Liver (tissue), 9 donors: ENCODE data around the gene GATB. TPM values are rescaled to one million over a fixed set of nuclear protein-coding genes. Genes with fewer than 3 reads are reported as not detected.

ENCODE experiments used
- DNase-seq: peaks from one replicate; pipeline ENCODE4 v3.0.0-alpha.2; 2017; ENCODE audit warnings: low spot score
- H3K27ac ChIP-seq, 2 donors: one replicate each; pipeline ENCODE4 v1.7.0; 2013; ENCODE audit warnings: inconsistent platforms in 2 of 2, low read length in 2 of 2, control low read depth in 1 of 2, low read depth in 1 of 2, mild to moderate bottlenecking in 1 of 2
- H3K27me3 ChIP-seq, 4 donors: one replicate each; pipeline versions ENCODE4 v1.6.1 to v1.7.0; 2013; ENCODE audit warnings: low read length in 3 of 4, inconsistent platforms in 1 of 4, mild to moderate bottlenecking in 1 of 4, moderate library complexity in 1 of 4; ENCODE audit not compliant: control insufficient read depth in 4 of 4, insufficient read depth in 4 of 4
- H3K36me3 ChIP-seq, 4 donors: one replicate each; pipeline versions ENCODE4 v1.6.1 to v1.7.0; 2013; ENCODE audit warnings: low read length in 3 of 4, mild to moderate bottlenecking in 3 of 4, low read depth in 1 of 4, moderate library complexity in 1 of 4; ENCODE audit not compliant: control insufficient read depth in 4 of 4, insufficient read depth in 3 of 4
- H3K4me1 ChIP-seq, 4 donors: one replicate each; pipeline versions ENCODE4 v1.6.1 to v1.7.0; 2013; ENCODE audit warnings: low read length in 3 of 4, mild to moderate bottlenecking in 3 of 4, moderate library complexity in 1 of 4; ENCODE audit not compliant: control insufficient read depth in 4 of 4, insufficient read depth in 4 of 4
- H3K4me3 ChIP-seq, 3 donors: one replicate each; pipeline versions ENCODE4 v1.6.1 to v1.7.0; 2013; ENCODE audit warnings: low read length in 3 of 3, control low read depth in 1 of 3, low read depth in 1 of 3, mild to moderate bottlenecking in 1 of 3
- H3K9ac ChIP-seq, 2 donors: one replicate each; pipeline ENCODE4 v1.7.0; 2013; ENCODE audit warnings: low read length in 2 of 2, mild to moderate bottlenecking in 2 of 2, moderate library complexity in 2 of 2, control low read depth in 1 of 2, low read depth in 1 of 2
- H3K9me3 ChIP-seq, 4 donors: one replicate each; pipeline versions ENCODE4 v1.6.1 to v1.7.0; 2013; ENCODE audit warnings: low read length in 3 of 4; ENCODE audit not compliant: control insufficient read depth in 4 of 4
- ATF3 ChIP-seq: IDR thresholded peaks from 2 replicates; pipeline ENCODE4 v1.6.1; 2016; ENCODE audit warnings: antibody characterized with exemption
- EGR1 ChIP-seq, 2 donors: IDR thresholded peaks; 2 replicates each; pipeline ENCODE4 v1.6.1; 2016 to 2018; ENCODE audit warnings: antibody characterized with exemption in 2 of 2, low read depth in 2 of 2
- FOXA1 ChIP-seq: IDR thresholded peaks from 2 replicates; pipeline ENCODE4 v1.6.1; 2016; ENCODE audit warnings: antibody characterized with exemption
- FOXA2 ChIP-seq: IDR thresholded peaks from 2 replicates; pipeline ENCODE4 v1.6.1; 2016; ENCODE audit warnings: antibody characterized with exemption
- HNF4A ChIP-seq, 2 donors: conservative IDR thresholded peaks; 2 replicates each; pipeline ENCODE4 v1.6.1; 2016; ENCODE audit warnings: antibody characterized with exemption in 2 of 2, mild to moderate bottlenecking in 2 of 2
- JUND ChIP-seq, 2 donors: IDR thresholded peaks; 2 replicates each; pipeline ENCODE4 v1.6.1; 2016; ENCODE audit warnings: antibody characterized with exemption in 2 of 2
- MAX ChIP-seq: IDR thresholded peaks from 2 replicates; pipeline ENCODE4 v1.6.1; 2016; ENCODE audit warnings: antibody characterized with exemption
- NR2F2 ChIP-seq: IDR thresholded peaks from 2 replicates; pipeline ENCODE4 v1.6.1; 2016; ENCODE audit warnings: antibody characterized with exemption
- RAD21 ChIP-seq, 2 donors: IDR thresholded peaks; 2 replicates each; pipeline ENCODE4 v1.6.1; 2016; ENCODE audit warnings: antibody characterized with exemption in 2 of 2, mild to moderate bottlenecking in 2 of 2
- RXRA ChIP-seq, 2 donors: IDR thresholded peaks; 2 replicates each; pipeline ENCODE4 v1.6.1; 2017 to 2018; ENCODE audit warnings: antibody characterized with exemption in 2 of 2, mild to moderate bottlenecking in 1 of 2
- SP1 ChIP-seq: IDR thresholded peaks from 2 replicates; pipeline ENCODE4 v1.6.1; 2018; ENCODE audit warnings: antibody characterized with exemption, mild to moderate bottlenecking
- TAF1 ChIP-seq: conservative IDR thresholded peaks from 2 replicates; pipeline ENCODE4 v1.6.1; 2016; ENCODE audit warnings: antibody characterized with exemption, mild to moderate bottlenecking
- ZBTB33 ChIP-seq: IDR thresholded peaks from 2 replicates; pipeline ENCODE4 v1.6.1; 2016; ENCODE audit warnings: antibody characterized with exemption
- WGBS: extraction: QIAGEN DNeasy Blood & Tissue Kit; methylation state at CpG from one replicate; pipeline ENCODE4 v1.1.7; 2013; 5-methylcytosine and 5-hydroxymethylcytosine counted together
- polyA plus RNA-seq, 2 donors: library from polyadenylated mRNA; stranded (reverse) in 1 of 2; unstranded in 1 of 2; fragments of 200-250 nt in 1 of 2; fragments of >200 nt in 1 of 2; fragmentation: Nextera tagmentation in 1 of 2; extraction: Ambion mirVana in 1 of 2; gene quantifications; one replicate each; pipeline versions ENCODE4 v1.2.1 to v1.2.3, GENCODE V29; 2013 to 2015
- total RNA-seq, 2 donors: library from RNA; depleted of rRNA; stranded (reverse); fragments of >200 nt; gene quantifications; one replicate each; pipeline ENCODE4 v1.2.3, GENCODE V29; 2014
- TF ChIP-seq, protein P1 (sequence below): fragments of 150-350 bp; IDR thresholded peaks from 2 replicates; pipeline ENCODE4 v1.5.1; 2017; ENCODE audit warnings: improper control_type of control experiment, low read depth, low read length; ENCODE audit not compliant: missing input control
- donor health status: healthy.
- donor health status: healthy.
- donor health status: healthy.
- donor health status: healthy.
- donor health status: healthy.

The GATB gene
- total and polyA plus RNA-seq, 4 donors = 10.4 to 17.3 (median 12.5) TPM

GRCh38 chr4:151663109-151663508 is 97.7 kb downstream of the GATB start:
- Histone ChIP-seq H3K4me1 (no peaks in the 10 kb centered on the region), H3K27me3 (no peaks in the 10 kb centered on the region), H3K9ac (no peak overlapping the region), H3K9me3 (no peaks in the 10 kb centered on the region), H3K36me3 (peaks cover 0 to 3% (median 1%) of the 10 kb centered on the region in 4 donors), H3K27ac (no peak overlapping the region), H3K4me3 (no peak overlapping the region)
- 89% methylated on average over 7 of the region's 7 CpGs for WGBS
- DNase-seq = no peak
- TF ChIP-seq TAF1 = no peak
- no peak for TF ChIP-seq FOXA1
- no peak for TF ChIP-seq RXRA (IDR thresholded peaks at IDR 0.05)
- no peak for TF ChIP-seq ATF3
- TF ChIP-seq EGR1 (IDR thresholded peaks at IDR 0.05; ENCODE audit: low read depth in 2 of 2) = no peak
- TF ChIP-seq ZBTB33 = no peak
- no peak for TF ChIP-seq SP1
- no peak for TF ChIP-seq FOXA2
- TF ChIP-seq HNF4A (conservative IDR thresholded peaks at IDR 0.05) = no peak
- TF ChIP-seq JUND (IDR thresholded peaks at IDR 0.05) = no peak
- TF ChIP-seq RAD21 (IDR thresholded peaks at IDR 0.05) = no peak
- TF ChIP-seq NR2F2 = no peak

DNA sequence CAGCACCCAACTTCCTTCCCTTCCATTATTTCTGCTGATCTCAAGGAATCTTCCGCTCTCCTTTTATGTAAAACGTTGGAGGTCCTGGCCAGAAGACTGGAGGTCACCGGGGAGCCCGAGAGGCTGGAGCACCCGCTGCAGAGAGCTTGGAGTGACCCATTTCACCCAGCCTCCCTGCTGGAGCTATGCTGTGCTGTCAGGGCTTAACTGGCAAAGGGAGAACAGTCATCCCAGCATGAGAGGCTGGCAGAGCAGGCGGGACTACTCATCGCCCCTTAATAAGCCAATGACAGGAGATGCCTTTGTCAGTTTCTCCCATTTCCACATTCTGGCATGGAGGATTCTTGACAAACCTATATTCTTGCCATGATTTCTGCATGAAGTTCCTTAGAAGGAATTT is 98.9 kb downstream of the GATB start:
- WGBS = 82% methylated on average over 7 of the region's 7 CpGs

DNA sequence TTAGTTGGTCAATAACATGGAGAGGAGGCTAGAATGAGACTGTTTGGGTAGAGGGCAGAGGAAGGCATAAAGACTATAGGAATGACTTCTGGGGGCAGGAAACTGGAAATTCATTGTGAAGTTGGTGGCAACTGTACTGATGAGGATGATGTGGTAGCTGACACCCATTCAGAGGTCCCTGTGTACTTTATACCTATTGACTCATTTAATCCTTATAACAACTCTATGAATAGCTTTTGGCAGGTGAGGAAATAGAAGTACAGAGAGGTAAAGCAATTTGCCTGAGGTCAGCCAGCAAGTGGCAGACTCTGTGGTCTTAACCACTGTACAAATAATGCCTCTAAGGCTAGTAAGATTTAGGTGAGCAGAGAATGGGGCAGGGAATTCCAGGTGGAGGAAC is 100.1 kb downstream of the GATB start:
- Histone ChIP-seq H3K36me3 (peaks cover 0 to 6% (median 1%) of the 10 kb centered on the region in 4 donors), H3K9ac (no peak overlapping the region), H3K4me3 (no peak overlapping the region)

More for the DNA sequence above, 98.9 kb downstream of the GATB start:
- Histone ChIP-seq H3K27me3 (no peaks in the 10 kb centered on the region), H3K9me3 (no peaks in the 10 kb centered on the region), H3K27ac (no peak overlapping the region), H3K36me3 (peaks cover 0 to 6% (median 1%) of the 10 kb centered on the region in 4 donors), H3K9ac (no peak overlapping the region), H3K4me1 (no peaks in the 10 kb centered on the region), H3K4me3 (no peak overlapping the region)
- DNase-seq = no peak
- TF ChIP-seq NR2F2 = peak; percentile 43
- no peak for TF ChIP-seq SP1

More for the DNA sequence above, 100.1 kb downstream of the GATB start:
- DNase-seq = no peak
- no peak for TF ChIP-seq MAX
- TF ChIP-seq, protein P1, sequence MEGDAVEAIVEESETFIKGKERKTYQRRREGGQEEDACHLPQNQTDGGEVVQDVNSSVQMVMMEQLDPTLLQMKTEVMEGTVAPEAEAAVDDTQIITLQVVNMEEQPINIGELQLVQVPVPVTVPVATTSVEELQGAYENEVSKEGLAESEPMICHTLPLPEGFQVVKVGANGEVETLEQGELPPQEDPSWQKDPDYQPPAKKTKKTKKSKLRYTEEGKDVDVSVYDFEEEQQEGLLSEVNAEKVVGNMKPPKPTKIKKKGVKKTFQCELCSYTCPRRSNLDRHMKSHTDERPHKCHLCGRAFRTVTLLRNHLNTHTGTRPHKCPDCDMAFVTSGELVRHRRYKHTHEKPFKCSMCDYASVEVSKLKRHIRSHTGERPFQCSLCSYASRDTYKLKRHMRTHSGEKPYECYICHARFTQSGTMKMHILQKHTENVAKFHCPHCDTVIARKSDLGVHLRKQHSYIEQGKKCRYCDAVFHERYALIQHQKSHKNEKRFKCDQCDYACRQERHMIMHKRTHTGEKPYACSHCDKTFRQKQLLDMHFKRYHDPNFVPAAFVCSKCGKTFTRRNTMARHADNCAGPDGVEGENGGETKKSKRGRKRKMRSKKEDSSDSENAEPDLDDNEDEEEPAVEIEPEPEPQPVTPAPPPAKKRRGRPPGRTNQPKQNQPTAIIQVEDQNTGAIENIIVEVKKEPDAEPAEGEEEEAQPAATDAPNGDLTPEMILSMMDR = no peak
- TF ChIP-seq RAD21 (IDR thresholded peaks at IDR 0.05) = no peak
- Histone ChIP-seq H3K4me1 (no peaks in the 10 kb centered on the region), H3K27ac (no peak overlapping the region), H3K9me3 (no peaks in the 10 kb centered on the region), H3K27me3 (no peaks in the 10 kb centered on the region)
